Ascending aorta (tissue), 2 donors: ENCODE data around the gene VPS4A. TPM values are rescaled to one million over a fixed set of nuclear protein-coding genes. Genes with fewer than 3 reads are reported as not detected.
"Not testable (repeated sequence)": the region's sequence is repeated elsewhere in the genome, so short reads cannot be mapped to it uniquely, and the experiment has no call there.

Source experiments
- DNase-seq, 2 donors: peaks; one replicate each; pipeline ENCODE4 v3.0.0-alpha.2; 2019; ENCODE audit warnings: low spot score in 2 of 2
- H3K27ac ChIP-seq, 2 donors: fragments of 200-600 bp; sonication (generic); one replicate each; pipeline ENCODE4 v1.5.1; 2016 to 2017; ENCODE audit warnings: mild to moderate bottlenecking in 1 of 2
- H3K27me3 ChIP-seq: fragments of 200-600 bp; sonication (generic); one replicate; pipeline ENCODE4 v1.5.1; 2017
- H3K36me3 ChIP-seq, 2 donors: fragments of 200-600 bp; sonication (generic); one replicate each; pipeline ENCODE4 v1.5.1; 2016
- H3K4me1 ChIP-seq, 2 donors: fragments of 200-600 bp; sonication (generic); one replicate each; pipeline ENCODE4 v1.5.1; 2016 to 2017; ENCODE audit warnings: mild to moderate bottlenecking in 1 of 2
- H3K4me3 ChIP-seq, 2 donors: fragments of 200-600 bp; sonication (generic); one replicate each; pipeline ENCODE4 v1.5.1; 2016 to 2017; ENCODE audit warnings: mild to moderate bottlenecking in 1 of 2
- H3K9me3 ChIP-seq, 2 donors: fragments of 200-600 bp; sonication (generic); one replicate each; pipeline ENCODE4 v1.5.1; 2016
- CTCF ChIP-seq, 3 experiments: fragments of 200-600 bp in 2 of 3; fragments of 450-650 bp in 1 of 3; sonication (generic) in 2 of 3; IDR thresholded peaks; one replicate each; pipeline ENCODE4 v1.5.1; 2016 to 2019; ENCODE audit warnings: antibody characterized with exemption in 3 of 3, mild to moderate bottlenecking in 1 of 3, moderate library complexity in 1 of 3
- intact Hi-C: fragments of 100-400 bp; cut with DNase I; formaldehyde crosslinking; loops from one replicate; pipeline ENCODE4 v1.15.1; 2023
- total RNA-seq: library from RNA; depleted of rRNA; stranded (reverse); fragments of >200 nt; gene quantifications from one replicate; pipeline ENCODE4 v1.1.0, GENCODE V29; 2016

The VPS4A gene
- total RNA-seq, 1 donor from 2014 or later: 38.3 TPM

- no peaks in the 10 kb centered on the region for H3K9me3 ChIP-seq
- TF ChIP-seq CTCF (IDR thresholded peaks at IDR 0.05): no peak
- no peaks in the 10 kb centered on the region for H3K4me1 ChIP-seq
- peaks cover 0 to 8% of the 10 kb centered on the region in 2 donors for H3K36me3 ChIP-seq
- intact Hi-C loops: no loop called here
- H3K27me3 ChIP-seq: no peaks in the 10 kb centered on the region
- no peak overlapping the region for H3K27ac ChIP-seq
- no peak overlapping the region for H3K4me3 ChIP-seq
- DNase-seq: no peak
These were observed 35.5 kb downstream of the VPS4A start for GRCh38 chr16:69346683-69347082.

- H3K4me3 ChIP-seq: no peak overlapping the region
- DNase-seq: no peak
- H3K4me1 ChIP-seq: no peaks in the 10 kb centered on the region
- intact Hi-C loops: no loop called here
- no peaks in the 10 kb centered on the region for H3K27me3 ChIP-seq
- no peak for TF ChIP-seq CTCF (IDR thresholded peaks at IDR 0.05)
- peaks cover 0 to 15% of the 10 kb centered on the region in 2 donors for H3K36me3 ChIP-seq
- H3K27ac ChIP-seq: no peak overlapping the region
- no peaks in the 10 kb centered on the region for H3K9me3 ChIP-seq
These were observed 37.1 kb downstream of the VPS4A start for GRCh38 chr16:69348222-69348621.

- H3K4me3 ChIP-seq: no peak overlapping the region
- DNase-seq: no peak
- no peaks in the 10 kb centered on the region for H3K27me3 ChIP-seq
- intact Hi-C loops: no loop called here
- H3K36me3 ChIP-seq: peaks cover 0 to 18% of the 10 kb centered on the region in 2 donors
- H3K27ac ChIP-seq: no peak overlapping the region
- TF ChIP-seq CTCF (IDR thresholded peaks at IDR 0.05): no peak
- no peaks in the 10 kb centered on the region for H3K9me3 ChIP-seq
- no peaks in the 10 kb centered on the region for H3K4me1 ChIP-seq
These were observed 38.4 kb downstream of the VPS4A start for GRCh38 chr16:69349536-69349935.

GRCh38 chr16:69350536-69351133 is 39.5 kb downstream of the VPS4A start:
- intact Hi-C loops: no loop called here
- Histone ChIP-seq H3K27me3 (no peaks in the 10 kb centered on the region), H3K9me3 (no peaks in the 10 kb centered on the region), H3K36me3 (peaks cover 2 to 27% of the 10 kb centered on the region in 2 donors), H3K27ac (no peak overlapping the region), H3K4me3 (no peak overlapping the region), H3K4me1 (no peaks in the 10 kb centered on the region)
- DNase-seq: peak in 1 of 2 donors; percentile 44
- TF ChIP-seq CTCF (IDR thresholded peaks at IDR 0.05): no peak

- Histone ChIP-seq H3K36me3 (peaks cover 10 to 36% of the 10 kb centered on the region in 2 donors), H3K4me1 (no peaks in the 10 kb centered on the region), H3K27ac (no peak within 1 kb of the TSS), H3K27me3 (no peaks in the 10 kb centered on the region), H3K4me3 (no peak within 1 kb of the TSS), H3K9me3 (no peaks in the 10 kb centered on the region)
- intact Hi-C loops: no loop called here
- TF ChIP-seq CTCF (IDR thresholded peaks at IDR 0.05): no peak
- DNase-seq: peak in 1 of 2 donors; percentile 47
These were observed 40.3 kb downstream of the VPS4A start, which contains the start of gene TMED6 for GRCh38 chr16:69351309-69352027. Gene TMED6, minus strand, starts transcription at chr16:69351786. Its CDS starts 33 bp downstream, at chr16:69351753.

GRCh38 chr16:69360070-69360469 is 48.9 kb downstream of the VPS4A start:
- H3K4me3 ChIP-seq, H3K27ac ChIP-seq, intact Hi-C loops, H3K4me1 ChIP-seq, DNase-seq, H3K27me3 ChIP-seq, H3K9me3 ChIP-seq: not testable (repeated sequence)
- peaks cover 36 to 63% of the 10 kb centered on the region in 2 donors for H3K36me3 ChIP-seq
